Measurements from ENCODE around the gene AKAP8L.

AKAP8L gene, protein sequence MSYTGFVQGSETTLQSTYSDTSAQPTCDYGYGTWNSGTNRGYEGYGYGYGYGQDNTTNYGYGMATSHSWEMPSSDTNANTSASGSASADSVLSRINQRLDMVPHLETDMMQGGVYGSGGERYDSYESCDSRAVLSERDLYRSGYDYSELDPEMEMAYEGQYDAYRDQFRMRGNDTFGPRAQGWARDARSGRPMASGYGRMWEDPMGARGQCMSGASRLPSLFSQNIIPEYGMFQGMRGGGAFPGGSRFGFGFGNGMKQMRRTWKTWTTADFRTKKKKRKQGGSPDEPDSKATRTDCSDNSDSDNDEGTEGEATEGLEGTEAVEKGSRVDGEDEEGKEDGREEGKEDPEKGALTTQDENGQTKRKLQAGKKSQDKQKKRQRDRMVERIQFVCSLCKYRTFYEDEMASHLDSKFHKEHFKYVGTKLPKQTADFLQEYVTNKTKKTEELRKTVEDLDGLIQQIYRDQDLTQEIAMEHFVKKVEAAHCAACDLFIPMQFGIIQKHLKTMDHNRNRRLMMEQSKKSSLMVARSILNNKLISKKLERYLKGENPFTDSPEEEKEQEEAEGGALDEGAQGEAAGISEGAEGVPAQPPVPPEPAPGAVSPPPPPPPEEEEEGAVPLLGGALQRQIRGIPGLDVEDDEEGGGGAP

DNA sequence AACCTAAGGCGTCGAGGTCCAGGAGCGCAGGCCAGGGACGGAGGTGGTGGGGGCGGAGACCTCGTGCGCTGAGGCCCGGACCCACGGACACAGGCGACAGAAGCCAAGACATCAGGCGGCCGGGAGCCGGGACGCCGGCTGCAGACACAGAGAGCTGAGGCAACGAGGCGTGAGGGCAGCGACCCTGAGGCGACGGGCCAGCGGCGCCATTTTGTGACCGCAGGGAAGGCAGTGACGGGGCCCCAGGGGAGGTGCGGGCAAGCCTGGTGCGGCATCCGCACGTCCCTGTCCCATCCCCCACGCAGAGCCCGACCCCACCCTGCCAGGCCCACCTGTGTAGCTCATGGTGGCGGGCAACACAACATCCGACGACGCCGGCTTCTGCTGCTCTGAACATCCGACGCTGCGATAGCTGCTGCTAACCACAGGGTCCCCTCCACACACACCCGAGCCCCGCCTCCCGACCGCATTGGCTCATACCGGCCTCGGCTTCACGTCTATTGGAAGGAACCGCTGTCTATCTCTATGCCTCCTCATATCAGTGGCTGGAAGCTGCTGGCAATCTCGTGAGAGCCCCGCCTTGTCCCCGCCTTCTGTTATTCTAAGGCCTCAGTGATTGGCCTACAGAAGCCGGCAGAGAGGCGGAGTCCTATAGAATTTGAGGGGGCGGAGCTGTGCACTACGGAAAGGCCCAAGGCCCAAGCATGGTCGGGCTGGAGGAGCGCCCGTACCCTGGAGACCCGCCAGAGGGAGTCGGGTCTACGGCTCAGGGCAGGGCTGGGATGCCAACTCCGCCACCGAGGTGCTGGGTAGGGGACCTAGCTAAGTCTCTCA, at the start of gene AKAP8L:
AKAP8L (minus strand) TSS at position 410 of the 834 bp plus-strand sequence; CDS start at position 345, 65 bp downstream.
- H3K36me3 ChIP-seq (ENCODE audit: control insufficient read depth in 2 of 2, insufficient read depth in 2 of 2, low read length in 2 of 2) = peaks cover 9 to 20% of the 10 kb centered on the region in 2 donors
- H3K4me3 ChIP-seq (ENCODE audit: low read length in 2 of 2) = peak within 1 kb of the TSS; percentile 95 to 98
- H3K4me1 ChIP-seq (ENCODE audit: control insufficient read depth, insufficient read depth, low read length) = peaks cover 33% of the 10 kb centered on the region
- H3K27me3 ChIP-seq (ENCODE audit: control insufficient read depth in 1 of 2, insufficient read depth in 2 of 2, low read length in 2 of 2) = no peaks in the 10 kb centered on the region
- H3K9me3 ChIP-seq (ENCODE audit: control insufficient read depth in 2 of 2, low read length in 2 of 2) = peaks cover 0 to 4% of the 10 kb centered on the region in 2 donors
- H3K27ac ChIP-seq (ENCODE audit: low read length) = peak within 1 kb of the TSS; percentile 79
- peak within 1 kb of the TSS; percentile 82 to 86 for H3K9ac ChIP-seq (ENCODE audit: low read length in 2 of 2)

DNA sequence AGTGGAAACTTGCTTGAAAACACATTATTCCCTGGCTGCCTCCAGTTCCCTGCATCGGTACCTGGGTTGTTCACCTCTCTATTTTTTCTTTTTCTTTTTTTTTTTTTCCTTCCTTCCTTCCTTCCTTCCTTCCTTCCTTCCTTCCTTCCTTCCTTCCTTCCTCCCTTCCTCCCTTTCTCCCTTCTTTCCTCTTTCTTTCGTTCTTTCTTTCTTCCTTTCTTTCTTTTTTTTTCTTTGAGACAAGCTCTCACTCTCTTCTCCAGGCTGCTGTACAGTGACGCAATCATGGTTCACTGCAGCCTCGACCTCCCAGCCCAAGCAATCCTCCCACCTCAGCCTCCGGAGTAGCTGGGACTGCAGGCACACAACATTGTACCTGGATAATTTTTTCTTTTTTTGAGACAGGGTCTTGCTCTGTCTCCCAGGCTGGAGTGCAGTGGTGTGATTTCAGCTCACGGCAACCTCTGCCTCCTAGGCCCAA, 49.0 kb upstream of the AKAP8L start:
- H3K9me3 ChIP-seq (ENCODE audit: control insufficient read depth in 2 of 2, low read length in 2 of 2) = peaks cover 0 to 2% of the 10 kb centered on the region in 2 donors
- H3K36me3 ChIP-seq (ENCODE audit: control insufficient read depth in 2 of 2, insufficient read depth in 2 of 2, low read length in 2 of 2) = no peaks in the 10 kb centered on the region
- H3K4me1 ChIP-seq (ENCODE audit: control insufficient read depth, insufficient read depth, low read length) = peaks cover 9% of the 10 kb centered on the region
- H3K27me3 ChIP-seq (ENCODE audit: control insufficient read depth in 1 of 2, insufficient read depth in 2 of 2, low read length in 2 of 2) = peaks cover 30 to 37% of the 10 kb centered on the region in 2 donors
- H3K27ac ChIP-seq (ENCODE audit: low read length) = no peak overlapping the region
- no peak overlapping the region for H3K9ac ChIP-seq (ENCODE audit: low read length in 2 of 2)
- H3K4me3 ChIP-seq (ENCODE audit: low read length in 2 of 2) = no peak overlapping the region

DNA sequence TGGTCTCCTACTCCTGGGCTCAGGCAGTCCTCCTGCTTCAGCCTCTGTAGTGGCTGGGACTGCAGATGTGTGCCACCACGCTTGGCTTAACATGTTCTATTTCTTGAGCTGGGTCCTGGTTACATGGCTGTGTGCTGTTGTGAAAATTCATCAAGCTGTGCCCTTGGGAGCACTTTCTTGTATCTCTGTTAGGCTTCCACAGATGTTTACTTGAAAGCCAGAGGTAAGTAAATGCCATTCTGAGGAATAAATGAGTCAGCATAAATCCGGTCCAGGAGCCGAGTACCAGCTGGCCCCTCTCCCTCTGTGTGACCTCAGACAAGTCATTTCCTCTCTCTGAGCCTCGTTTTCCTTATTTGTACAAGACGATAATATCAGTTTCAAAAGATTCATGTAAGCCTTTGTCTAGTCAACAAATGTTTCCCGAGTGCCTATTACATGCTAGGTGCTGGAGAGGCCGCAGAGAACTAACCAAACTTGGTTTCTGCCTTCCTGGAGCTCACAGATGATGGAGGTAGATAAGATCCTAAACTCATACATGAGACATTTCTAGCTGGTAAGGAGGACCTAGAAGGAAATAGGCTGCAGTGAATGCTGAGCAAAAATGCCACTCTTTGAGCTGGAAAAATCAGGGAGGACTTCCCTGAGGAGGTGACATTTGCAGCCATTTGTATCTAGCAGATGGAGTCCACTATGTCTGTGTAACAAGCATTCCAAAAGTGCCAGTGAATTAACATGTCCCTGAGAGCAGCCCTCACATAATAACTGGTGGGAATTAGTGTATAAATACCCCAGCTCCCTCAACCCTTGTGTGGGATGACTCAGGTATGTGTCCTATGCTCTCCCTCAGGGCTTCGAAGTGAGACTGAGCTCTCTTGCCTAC, 48.3 kb upstream of the AKAP8L start:
- Histone ChIP-seq H3K36me3 (ENCODE audit: control insufficient read depth in 2 of 2, insufficient read depth in 2 of 2, low read length in 2 of 2) (no peaks in the 10 kb centered on the region), H3K4me1 (ENCODE audit: control insufficient read depth, insufficient read depth, low read length) (peaks cover 9% of the 10 kb centered on the region), H3K27me3 (ENCODE audit: control insufficient read depth in 1 of 2, insufficient read depth in 2 of 2, low read length in 2 of 2) (peaks cover 30 to 37% of the 10 kb centered on the region in 2 donors), H3K4me3 (ENCODE audit: low read length in 2 of 2) (no peak overlapping the region), H3K27ac (ENCODE audit: low read length) (no peak overlapping the region), H3K9ac (ENCODE audit: low read length in 2 of 2) (no peak overlapping the region), H3K9me3 (ENCODE audit: control insufficient read depth in 2 of 2, low read length in 2 of 2) (no peaks in the 10 kb centered on the region)

DNA sequence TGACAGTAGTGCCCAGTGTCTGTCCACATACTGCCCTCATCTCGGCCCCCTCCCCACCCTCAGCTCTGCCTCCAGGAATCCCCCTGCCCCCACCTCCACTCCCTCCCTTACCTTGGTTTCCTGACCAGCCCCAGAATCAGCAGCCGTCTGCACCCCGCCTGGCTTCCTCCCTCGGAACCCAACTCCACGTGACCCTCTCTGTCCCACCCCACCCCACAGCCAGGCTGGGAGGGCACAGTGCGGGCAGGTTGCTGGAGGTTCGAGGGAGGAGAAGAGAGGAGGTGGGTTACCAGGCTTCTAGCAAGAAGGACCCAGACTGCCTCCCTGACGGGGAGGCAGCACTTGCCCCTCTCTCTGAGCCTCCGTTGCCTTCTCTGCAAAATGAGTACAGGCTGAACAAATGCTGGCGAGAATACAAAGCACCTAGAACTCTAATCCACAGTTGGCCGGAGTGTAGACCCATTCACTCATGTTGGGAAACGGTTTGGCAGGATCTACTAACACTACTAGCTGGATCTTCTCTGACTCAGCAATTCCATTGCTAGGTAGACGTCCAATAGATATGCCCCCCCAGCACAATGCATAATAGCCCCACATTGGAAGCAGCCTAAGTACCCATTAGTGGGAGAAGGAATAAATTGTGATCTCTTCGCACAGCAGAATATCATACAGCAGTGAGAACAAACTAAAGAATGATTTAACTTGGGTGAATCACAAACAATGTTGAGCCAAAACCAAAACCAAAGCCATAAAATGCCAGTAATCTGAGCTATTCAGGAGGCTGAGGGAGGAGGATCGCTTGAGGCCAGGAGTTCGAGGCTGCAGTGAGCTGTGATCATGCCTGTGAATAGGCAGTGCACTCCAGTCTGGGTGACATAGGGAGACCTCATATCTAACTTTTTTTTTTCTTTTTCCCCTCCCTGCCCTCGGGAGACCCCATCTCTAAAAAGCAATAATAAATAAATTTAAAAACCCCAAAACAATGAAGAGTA, 45.9 kb upstream of the AKAP8L start, which contains the start of gene RASAL3:
RASAL3 (minus strand) TSS at position 151 of the 992 bp plus-strand sequence. CDS start 186 bp downstream, outside the sequence.
- H3K27ac ChIP-seq (ENCODE audit: low read length) = no peak within 1 kb of the TSS
- no peaks in the 10 kb centered on the region for H3K36me3 ChIP-seq (ENCODE audit: control insufficient read depth in 2 of 2, insufficient read depth in 2 of 2, low read length in 2 of 2)
- H3K9me3 ChIP-seq (ENCODE audit: control insufficient read depth in 2 of 2, low read length in 2 of 2) = no peaks in the 10 kb centered on the region
- peaks cover 21 to 34% of the 10 kb centered on the region in 2 donors for H3K27me3 ChIP-seq (ENCODE audit: control insufficient read depth in 1 of 2, insufficient read depth in 2 of 2, low read length in 2 of 2)
- peaks cover 7% of the 10 kb centered on the region for H3K4me1 ChIP-seq (ENCODE audit: control insufficient read depth, insufficient read depth, low read length)
- peak within 1 kb of the TSS; percentile 11 to 22 for H3K4me3 ChIP-seq (ENCODE audit: low read length in 2 of 2)
- H3K9ac ChIP-seq (ENCODE audit: low read length in 2 of 2) = no peak within 1 kb of the TSS

DNA sequence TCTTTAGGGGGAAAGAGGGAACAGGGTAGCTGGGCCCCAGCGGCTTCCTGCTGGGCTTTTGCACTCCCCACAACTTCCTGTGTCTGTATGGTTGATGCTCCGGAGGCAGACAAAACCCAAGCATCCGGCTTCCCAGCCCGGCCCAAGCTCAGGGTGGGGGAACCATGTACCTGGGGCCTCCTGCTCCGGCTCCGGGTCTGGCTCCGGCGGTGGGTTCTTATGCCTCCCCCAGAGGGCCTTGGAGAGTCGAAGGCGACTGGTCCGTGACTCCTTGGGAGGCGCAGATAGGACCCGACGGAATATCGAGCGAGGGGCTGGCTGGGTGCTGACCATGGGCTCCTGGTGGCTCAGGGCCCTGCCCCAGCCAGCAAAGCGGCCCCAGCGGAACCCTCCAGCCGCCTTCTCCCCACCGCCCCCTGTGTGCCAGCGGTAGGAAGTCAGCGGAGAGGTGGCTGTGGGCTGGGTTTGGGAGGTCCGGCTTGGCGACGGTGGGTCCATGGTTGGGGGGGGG, 45.1 kb upstream of the AKAP8L start:
- peaks cover 16 to 27% of the 10 kb centered on the region in 2 donors for H3K27me3 ChIP-seq (ENCODE audit: control insufficient read depth in 1 of 2, insufficient read depth in 2 of 2, low read length in 2 of 2)

DNA sequence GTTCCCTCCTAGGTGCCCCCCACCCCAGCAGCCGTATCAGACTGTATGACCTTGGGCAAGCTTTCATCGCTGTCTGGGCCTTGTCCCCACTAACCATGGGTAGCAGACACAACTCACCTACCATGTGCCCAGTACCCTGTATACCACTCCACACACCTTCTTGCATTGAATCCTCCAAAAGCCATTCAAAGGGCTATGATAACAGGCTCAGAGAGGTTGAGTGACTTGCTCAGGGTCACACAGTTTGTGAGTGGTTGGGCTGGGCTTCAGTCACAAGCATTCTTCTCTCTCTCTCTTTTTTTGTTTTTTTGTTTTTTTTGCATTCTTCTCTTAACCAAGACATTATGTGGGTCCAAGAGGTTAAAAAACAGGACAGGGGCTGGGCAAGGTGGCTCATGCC, 42.9 kb upstream of the AKAP8L start:
- peaks cover 21 to 27% of the 10 kb centered on the region in 2 donors for H3K27me3 ChIP-seq (ENCODE audit: control insufficient read depth in 1 of 2, insufficient read depth in 2 of 2, low read length in 2 of 2)
- no peaks in the 10 kb centered on the region for H3K36me3 ChIP-seq (ENCODE audit: control insufficient read depth in 2 of 2, insufficient read depth in 2 of 2, low read length in 2 of 2)
- H3K4me1 ChIP-seq (ENCODE audit: control insufficient read depth, insufficient read depth, low read length) = peaks cover 10% of the 10 kb centered on the region
- H3K9me3 ChIP-seq (ENCODE audit: control insufficient read depth in 2 of 2, low read length in 2 of 2) = no peaks in the 10 kb centered on the region
- H3K4me3 ChIP-seq (ENCODE audit: low read length in 2 of 2) = no peak overlapping the region
- no peak overlapping the region for H3K9ac ChIP-seq (ENCODE audit: low read length in 2 of 2)
- no peak overlapping the region for H3K27ac ChIP-seq (ENCODE audit: low read length)

More for the DNA sequence above, 45.1 kb upstream of the AKAP8L start:
- Histone ChIP-seq H3K36me3 (ENCODE audit: control insufficient read depth in 2 of 2, insufficient read depth in 2 of 2, low read length in 2 of 2) (no peaks in the 10 kb centered on the region), H3K9ac (ENCODE audit: low read length in 2 of 2) (no peak overlapping the region), H3K4me1 (ENCODE audit: control insufficient read depth, insufficient read depth, low read length) (no peaks in the 10 kb centered on the region), H3K4me3 (ENCODE audit: low read length in 2 of 2) (peak overlapping the region in 1 of 2 donors; percentile 22), H3K9me3 (ENCODE audit: control insufficient read depth in 2 of 2, low read length in 2 of 2) (no peaks in the 10 kb centered on the region), H3K27ac (ENCODE audit: low read length) (no peak overlapping the region)

DNA sequence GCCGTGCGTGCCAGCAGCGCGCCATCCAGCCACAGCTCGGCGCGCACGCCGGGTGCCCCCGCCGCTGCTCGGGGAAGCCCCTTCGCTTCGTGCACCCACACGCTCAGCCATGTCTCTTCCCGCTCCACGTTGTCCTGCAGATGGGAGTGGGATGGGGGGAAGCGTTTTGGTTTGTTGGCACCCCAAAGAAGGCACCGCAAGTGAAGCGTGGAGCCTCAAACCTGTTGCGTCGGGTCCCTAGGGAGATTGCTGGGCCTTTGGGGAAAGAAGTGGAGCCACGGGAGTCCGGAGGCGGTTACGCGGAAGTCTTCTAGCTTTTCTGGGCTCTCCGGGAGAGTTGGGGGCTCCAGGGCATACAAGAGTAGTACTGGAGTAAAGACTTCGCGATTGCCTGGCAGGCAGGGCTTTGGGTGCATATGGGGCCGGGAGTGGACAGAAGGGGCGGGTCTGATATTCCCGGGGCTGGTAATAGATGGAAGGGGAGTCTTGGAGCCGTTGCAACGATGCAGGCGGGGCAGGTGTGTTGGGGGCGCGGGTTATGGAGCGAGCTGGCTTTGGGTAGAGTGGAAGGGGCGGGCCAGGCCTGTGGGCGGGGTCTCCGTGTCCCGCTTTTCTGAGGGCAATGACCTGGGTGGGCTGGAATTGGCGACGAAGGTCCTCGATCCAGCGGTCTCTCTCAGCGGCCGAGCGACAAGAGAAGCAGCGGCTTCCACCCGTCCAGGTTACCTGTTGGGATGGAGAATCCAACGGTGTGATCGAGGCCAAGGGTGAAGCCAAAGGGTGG, 39.1 kb upstream of the AKAP8L start:
- Histone ChIP-seq H3K4me3 (ENCODE audit: low read length in 2 of 2) (peak overlapping the region in 1 of 2 donors; percentile 44), H3K36me3 (ENCODE audit: control insufficient read depth in 2 of 2, insufficient read depth in 2 of 2, low read length in 2 of 2) (no peaks in the 10 kb centered on the region), H3K9ac (ENCODE audit: low read length in 2 of 2) (no peak overlapping the region), H3K27me3 (ENCODE audit: control insufficient read depth in 1 of 2, insufficient read depth in 2 of 2, low read length in 2 of 2) (peaks cover 37 to 41% of the 10 kb centered on the region in 2 donors), H3K9me3 (ENCODE audit: control insufficient read depth in 2 of 2, low read length in 2 of 2) (no peaks in the 10 kb centered on the region), H3K4me1 (ENCODE audit: control insufficient read depth, insufficient read depth, low read length) (peaks cover 22% of the 10 kb centered on the region), H3K27ac (ENCODE audit: low read length) (no peak overlapping the region)

DNA sequence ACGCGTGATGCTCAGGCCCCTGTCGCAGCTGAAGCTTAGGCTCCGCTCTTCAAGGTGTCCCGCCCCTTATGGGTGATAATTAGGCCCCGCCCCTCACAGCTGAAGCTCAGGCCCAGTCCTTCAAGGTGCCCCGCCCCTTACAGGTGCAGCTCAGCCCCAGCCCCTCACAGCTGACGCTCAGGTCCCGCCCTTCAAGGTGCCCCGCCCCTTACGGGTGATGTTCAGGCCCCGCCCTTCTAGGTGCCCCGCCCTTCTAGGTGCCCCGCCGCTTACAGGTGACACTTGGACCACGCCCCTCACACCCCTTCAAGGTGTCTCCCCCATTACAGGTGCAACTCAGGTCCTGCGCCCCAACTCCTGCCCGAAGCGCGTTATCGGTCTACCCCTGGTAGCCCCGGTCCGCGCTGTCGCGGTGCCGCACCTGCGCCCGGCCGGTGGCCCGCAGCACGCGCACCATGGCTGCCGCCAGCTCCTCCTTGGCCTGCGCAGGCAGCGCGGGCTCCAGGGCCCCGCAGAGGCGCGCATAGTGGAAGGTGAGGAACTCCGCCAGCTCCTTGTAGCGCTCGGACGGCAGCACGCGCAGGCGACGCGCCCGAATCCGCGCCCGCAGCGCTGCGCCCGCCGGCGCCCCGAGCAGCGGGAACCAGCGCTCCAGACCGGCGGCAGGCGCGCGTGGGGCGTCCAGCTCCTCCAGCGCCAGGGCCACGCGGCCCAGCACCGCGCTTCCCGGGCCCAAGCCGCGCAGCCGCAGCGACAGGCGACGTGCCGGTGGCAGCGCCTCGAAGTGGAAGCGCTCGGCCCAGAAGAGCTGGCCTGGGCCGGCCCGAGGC, 38.3 kb upstream of the AKAP8L start:
- Histone ChIP-seq H3K27me3 (ENCODE audit: control insufficient read depth in 1 of 2, insufficient read depth in 2 of 2, low read length in 2 of 2) (peaks cover 37 to 41% of the 10 kb centered on the region in 2 donors), H3K4me1 (ENCODE audit: control insufficient read depth, insufficient read depth, low read length) (peaks cover 26% of the 10 kb centered on the region), H3K9ac (ENCODE audit: low read length in 2 of 2) (no peak overlapping the region), H3K4me3 (ENCODE audit: low read length in 2 of 2) (peak overlapping the region in 1 of 2 donors; percentile 44), H3K9me3 (ENCODE audit: control insufficient read depth in 2 of 2, low read length in 2 of 2) (no peaks in the 10 kb centered on the region), H3K27ac (ENCODE audit: low read length) (no peak overlapping the region), H3K36me3 (ENCODE audit: control insufficient read depth in 2 of 2, insufficient read depth in 2 of 2, low read length in 2 of 2) (no peaks in the 10 kb centered on the region)

Data from stomach smooth muscle (tissue), 2 donors.